HEK293 (cell line): ENCODE measurements around the gene FKBP8.

Experiments used
- CTCF ChIA-PET: fragments of 350-600 bp; formaldehyde crosslinking; extraction: SDS; loops from one replicate; lab custom pipeline; 2021; ENCODE audit warnings: antibody characterized with exemption; lab: Yijun Ruan, JAX
- POLR2A ChIA-PET: fragments of 300-600 bp; formaldehyde crosslinking; extraction: SDS; loops from one replicate; lab custom pipeline; 2020; ENCODE audit warnings: antibody characterized with exemption, inconsistent platforms; lab: Yijun Ruan, JAX
- H3K27ac ChIP-seq: fragments of 200-500 bp; sonication (Bioruptor generic); 2 replicates; pipeline ENCODE4 v1.5.1; 2014; ENCODE audit warnings: low read depth, low read length, control low read depth, inconsistent platforms; ENCODE audit errors: extremely low read depth
- H3K36me3 ChIP-seq, 2 experiments: fragments of 200-500 bp in 1 of 2; sonication (Bioruptor generic) in 1 of 2; 1 replicate in 1 of 2; 2 replicates in 1 of 2; pipeline ENCODE4 v1.5.1; 2014 to 2017; ENCODE audit warnings: inconsistent platforms in 2 of 2, low read length in 2 of 2; ENCODE audit not compliant: control insufficient read depth in 2 of 2, insufficient read depth in 1 of 2
- H3K4me1 ChIP-seq: fragments of 200-500 bp; sonication (Bioruptor generic); 2 replicates; pipeline ENCODE4 v1.5.1; 2014; ENCODE audit warnings: mild to moderate bottlenecking, low read length, inconsistent platforms; ENCODE audit not compliant: control insufficient read depth, insufficient read depth
- H3K4me3 ChIP-seq: 2 replicates; pipeline ENCODE4 v1.5.1; 2011; ENCODE audit warnings: low read depth, mild to moderate bottlenecking, control low read depth, low read length, moderate library complexity
- H3K9me3 ChIP-seq: fragments of 200-500 bp; sonication (Bioruptor generic); 2 replicates; pipeline ENCODE4 v1.5.1; 2014; ENCODE audit warnings: low read depth, low read length, inconsistent platforms; ENCODE audit not compliant: control insufficient read depth, insufficient read depth
- GLI2 ChIP-seq: fragments of 450-650 bp; formaldehyde crosslinking; IDR thresholded peaks from 2 replicates; pipeline ENCODE4; 2017; ENCODE audit warnings: missing biosample characterization, missing genetic modification characterization, low read depth, borderline replicate concordance
- HOXA7 ChIP-seq: sonication (generic); formaldehyde crosslinking; IDR thresholded peaks from 2 replicates; pipeline ENCODE4 v1.8.1; 2022; ENCODE audit warnings: missing genetic modification reagents, borderline replicate concordance
- KLF16 ChIP-seq: fragments of 450-650 bp; formaldehyde crosslinking; IDR thresholded peaks from 2 replicates; pipeline ENCODE4 v1.5.1; 2017; ENCODE audit warnings: missing biosample characterization, missing genetic modification characterization
- REPIN1 ChIP-seq: fragments of 450-650 bp; formaldehyde crosslinking; IDR thresholded peaks from 2 replicates; pipeline ENCODE4 v1.5.1; 2017; ENCODE audit warnings: missing biosample characterization, missing genetic modification characterization, low read depth
- TRIM28 ChIP-seq: IDR thresholded peaks from 2 replicates; pipeline ENCODE4 v1.6.1; 2011; ENCODE audit warnings: low read length, control low read depth, borderline replicate concordance
- ZBTB8A ChIP-seq: fragments of 450-650 bp; formaldehyde crosslinking; IDR thresholded peaks from 2 replicates; pipeline ENCODE4 v1.5.1; 2016; ENCODE audit warnings: missing biosample characterization, missing genetic modification characterization
- ZNF10 ChIP-seq: fragments of 450-650 bp; formaldehyde crosslinking; IDR thresholded peaks from 2 replicates; pipeline ENCODE4 v1.5.1; 2017; ENCODE audit warnings: missing biosample characterization, missing genetic modification characterization
- ZNF146 ChIP-seq: fragments of 450-650 bp; formaldehyde crosslinking; IDR thresholded peaks from 2 replicates; pipeline ENCODE4 v1.5.1; 2016; ENCODE audit warnings: missing biosample characterization, missing genetic modification characterization
- ZNF214 ChIP-seq: fragments of 450-650 bp; formaldehyde crosslinking; IDR thresholded peaks from 2 replicates; pipeline ENCODE4 v1.5.1; 2017; ENCODE audit warnings: missing biosample characterization, mild to moderate bottlenecking, missing genetic modification characterization, borderline replicate concordance
- ZNF391 ChIP-seq: fragments of 450-650 bp; formaldehyde crosslinking; IDR thresholded peaks from 2 replicates; pipeline ENCODE4 v1.5.1; 2016; ENCODE audit warnings: low read depth, missing biosample characterization, missing genetic modification characterization, borderline replicate concordance
- ZNF561 ChIP-seq: fragments of 450-650 bp; IDR thresholded peaks from 2 replicates; pipeline ENCODE4 v1.5.1; 2018; ENCODE audit warnings: missing biosample characterization, missing genetic modification characterization, borderline replicate concordance
- ZNF843 ChIP-seq: fragments of 450-650 bp; formaldehyde crosslinking; IDR thresholded peaks from 2 replicates; pipeline ENCODE4 v1.5.1; 2016; ENCODE audit warnings: missing biosample characterization, missing genetic modification characterization
- TF ChIP-seq, protein P1 (sequence below): sonication (generic); formaldehyde crosslinking; IDR thresholded peaks from 2 replicates; pipeline ENCODE4 v1.8.1; 2022; ENCODE audit warnings: mild to moderate bottlenecking, moderate library complexity, missing genetic modification reagents
- TF ChIP-seq, protein P2 (sequence below): fragments of 450-650 bp; formaldehyde crosslinking; IDR thresholded peaks from 2 replicates; pipeline ENCODE4 v1.5.1; 2016; ENCODE audit warnings: missing biosample characterization, missing genetic modification characterization
- TF ChIP-seq, protein P3 (sequence below): fragments of 450-650 bp; formaldehyde crosslinking; IDR thresholded peaks from 2 replicates; pipeline ENCODE4 v1.5.1; 2016; ENCODE audit warnings: missing biosample characterization, missing genetic modification characterization
- TF ChIP-seq, protein P4 (sequence below): fragments of 450-650 bp; formaldehyde crosslinking; IDR thresholded peaks from 2 replicates; pipeline ENCODE4 v1.5.1; 2016; ENCODE audit warnings: missing biosample characterization, missing genetic modification characterization
- TF ChIP-seq, protein P5 (sequence below): fragments of 450-650 bp; formaldehyde crosslinking; IDR thresholded peaks from 2 replicates; pipeline ENCODE4 v1.5.1; 2017; ENCODE audit warnings: missing biosample characterization, missing genetic modification characterization
- TF ChIP-seq, protein P6 (sequence below): fragments of 450-650 bp; formaldehyde crosslinking; IDR thresholded peaks from 2 replicates; pipeline ENCODE4 v1.5.1; 2016; ENCODE audit warnings: missing biosample characterization, missing genetic modification characterization
- TF ChIP-seq, protein P7 (sequence below): fragments of 450-650 bp; formaldehyde crosslinking; IDR thresholded peaks from 2 replicates; pipeline ENCODE4 v1.5.1; 2016; ENCODE audit warnings: missing biosample characterization, missing genetic modification characterization, borderline replicate concordance

Gene FKBP8

DNA sequence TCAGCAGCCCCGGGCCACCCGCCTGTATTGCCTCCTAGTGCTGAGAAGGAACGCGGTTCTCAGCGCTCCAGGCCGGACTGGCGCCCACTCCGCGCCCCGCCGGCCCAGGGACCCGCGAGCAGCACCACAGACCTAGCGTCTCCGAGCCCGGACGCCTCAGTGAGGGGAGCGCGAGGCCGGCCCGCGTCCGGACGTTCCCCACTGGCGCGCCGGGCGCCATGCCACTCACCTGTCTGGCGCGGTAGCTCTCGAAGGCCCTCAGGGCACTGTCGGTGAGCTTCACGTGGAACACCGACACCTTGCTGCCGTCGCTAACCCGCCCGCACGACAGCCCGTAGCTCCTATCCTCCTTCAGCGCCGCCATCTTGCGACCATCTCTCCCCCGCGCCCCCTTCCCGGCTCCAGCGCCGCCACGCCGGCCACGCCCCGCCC lies 21.7 kb downstream of the FKBP8 start, which contains the start of gene ELL (continued):
- TF ChIP-seq, protein P1, sequence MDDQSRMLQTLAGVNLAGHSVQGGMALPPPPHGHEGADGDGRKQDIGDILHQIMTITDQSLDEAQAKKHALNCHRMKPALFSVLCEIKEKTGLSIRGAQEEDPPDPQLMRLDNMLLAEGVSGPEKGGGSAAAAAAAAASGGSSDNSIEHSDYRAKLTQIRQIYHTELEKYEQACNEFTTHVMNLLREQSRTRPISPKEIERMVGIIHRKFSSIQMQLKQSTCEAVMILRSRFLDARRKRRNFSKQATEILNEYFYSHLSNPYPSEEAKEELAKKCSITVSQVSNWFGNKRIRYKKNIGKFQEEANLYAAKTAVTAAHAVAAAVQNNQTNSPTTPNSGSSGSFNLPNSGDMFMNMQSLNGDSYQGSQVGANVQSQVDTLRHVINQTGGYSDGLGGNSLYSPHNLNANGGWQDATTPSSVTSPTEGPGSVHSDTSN (CRISPR knock-in tag) = peak; percentile 94; the same call in 1 of the 2 replicates
- TF ChIP-seq, protein P2, sequence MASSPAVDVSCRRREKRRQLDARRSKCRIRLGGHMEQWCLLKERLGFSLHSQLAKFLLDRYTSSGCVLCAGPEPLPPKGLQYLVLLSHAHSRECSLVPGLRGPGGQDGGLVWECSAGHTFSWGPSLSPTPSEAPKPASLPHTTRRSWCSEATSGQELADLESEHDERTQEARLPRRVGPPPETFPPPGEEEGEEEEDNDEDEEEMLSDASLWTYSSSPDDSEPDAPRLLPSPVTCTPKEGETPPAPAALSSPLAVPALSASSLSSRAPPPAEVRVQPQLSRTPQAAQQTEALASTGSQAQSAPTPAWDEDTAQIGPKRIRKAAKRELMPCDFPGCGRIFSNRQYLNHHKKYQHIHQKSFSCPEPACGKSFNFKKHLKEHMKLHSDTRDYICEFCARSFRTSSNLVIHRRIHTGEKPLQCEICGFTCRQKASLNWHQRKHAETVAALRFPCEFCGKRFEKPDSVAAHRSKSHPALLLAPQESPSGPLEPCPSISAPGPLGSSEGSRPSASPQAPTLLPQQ (tag by site-specific recombination) = peak; percentile 77; the same call in 1 of the 2 replicates
- TF ChIP-seq KLF16 (peak; percentile 75), ZBTB8A (tag by site-specific recombination) (peak; percentile 39), REPIN1 (peak; percentile 55; the same call in 1 of the 2 replicates), ZNF146 (tag by site-specific recombination) (0 out of 2 replicates have a peak, but pooled peaks have one; percentile 3), ZNF391 (peak; percentile 74; the same call in 1 of the 2 replicates), GLI2 (tag by site-specific recombination) (no peak), ZNF10 (tag by site-specific recombination) (no peak), ZNF843 (0 out of 2 replicates have a peak, but pooled peaks have one; percentile 54), TRIM28 (no peak), ZNF214 (tag by site-specific recombination) (no peak)
- TF ChIP-seq, protein P3, sequence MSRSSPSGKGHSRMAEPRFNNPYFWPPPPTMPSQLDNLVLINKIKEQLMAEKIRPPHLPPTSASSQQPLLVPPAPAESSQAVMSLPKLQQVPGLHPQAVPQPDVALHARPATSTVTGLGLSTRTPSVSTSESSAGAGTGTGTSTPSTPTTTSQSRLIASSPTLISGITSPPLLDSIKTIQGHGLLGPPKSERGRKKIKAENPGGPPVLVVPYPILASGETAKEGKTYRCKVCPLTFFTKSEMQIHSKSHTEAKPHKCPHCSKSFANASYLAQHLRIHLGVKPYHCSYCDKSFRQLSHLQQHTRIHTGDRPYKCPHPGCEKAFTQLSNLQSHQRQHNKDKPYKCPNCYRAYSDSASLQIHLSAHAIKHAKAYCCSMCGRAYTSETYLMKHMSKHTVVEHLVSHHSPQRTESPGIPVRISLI = no peak
- TF ChIP-seq, protein P4, sequence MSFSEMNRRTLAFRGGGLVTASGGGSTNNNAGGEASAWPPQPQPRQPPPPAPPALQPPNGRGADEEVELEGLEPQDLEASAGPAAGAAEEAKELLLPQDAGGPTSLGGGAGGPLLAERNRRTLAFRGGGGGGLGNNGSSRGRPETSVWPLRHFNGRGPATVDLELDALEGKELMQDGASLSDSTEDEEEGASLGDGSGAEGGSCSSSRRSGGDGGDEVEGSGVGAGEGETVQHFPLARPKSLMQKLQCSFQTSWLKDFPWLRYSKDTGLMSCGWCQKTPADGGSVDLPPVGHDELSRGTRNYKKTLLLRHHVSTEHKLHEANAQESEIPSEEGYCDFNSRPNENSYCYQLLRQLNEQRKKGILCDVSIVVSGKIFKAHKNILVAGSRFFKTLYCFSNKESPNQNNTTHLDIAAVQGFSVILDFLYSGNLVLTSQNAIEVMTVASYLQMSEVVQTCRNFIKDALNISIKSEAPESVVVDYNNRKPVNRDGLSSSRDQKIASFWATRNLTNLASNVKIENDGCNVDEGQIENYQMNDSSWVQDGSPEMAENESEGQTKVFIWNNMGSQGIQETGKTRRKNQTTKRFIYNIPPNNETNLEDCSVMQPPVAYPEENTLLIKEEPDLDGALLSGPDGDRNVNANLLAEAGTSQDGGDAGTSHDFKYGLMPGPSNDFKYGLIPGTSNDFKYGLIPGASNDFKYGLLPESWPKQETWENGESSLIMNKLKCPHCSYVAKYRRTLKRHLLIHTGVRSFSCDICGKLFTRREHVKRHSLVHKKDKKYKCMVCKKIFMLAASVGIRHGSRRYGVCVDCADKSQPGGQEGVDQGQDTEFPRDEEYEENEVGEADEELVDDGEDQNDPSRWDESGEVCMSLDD (tag by site-specific recombination) = peak; percentile 83
- TF ChIP-seq, all 188 proteins: peak for 37

DNA sequence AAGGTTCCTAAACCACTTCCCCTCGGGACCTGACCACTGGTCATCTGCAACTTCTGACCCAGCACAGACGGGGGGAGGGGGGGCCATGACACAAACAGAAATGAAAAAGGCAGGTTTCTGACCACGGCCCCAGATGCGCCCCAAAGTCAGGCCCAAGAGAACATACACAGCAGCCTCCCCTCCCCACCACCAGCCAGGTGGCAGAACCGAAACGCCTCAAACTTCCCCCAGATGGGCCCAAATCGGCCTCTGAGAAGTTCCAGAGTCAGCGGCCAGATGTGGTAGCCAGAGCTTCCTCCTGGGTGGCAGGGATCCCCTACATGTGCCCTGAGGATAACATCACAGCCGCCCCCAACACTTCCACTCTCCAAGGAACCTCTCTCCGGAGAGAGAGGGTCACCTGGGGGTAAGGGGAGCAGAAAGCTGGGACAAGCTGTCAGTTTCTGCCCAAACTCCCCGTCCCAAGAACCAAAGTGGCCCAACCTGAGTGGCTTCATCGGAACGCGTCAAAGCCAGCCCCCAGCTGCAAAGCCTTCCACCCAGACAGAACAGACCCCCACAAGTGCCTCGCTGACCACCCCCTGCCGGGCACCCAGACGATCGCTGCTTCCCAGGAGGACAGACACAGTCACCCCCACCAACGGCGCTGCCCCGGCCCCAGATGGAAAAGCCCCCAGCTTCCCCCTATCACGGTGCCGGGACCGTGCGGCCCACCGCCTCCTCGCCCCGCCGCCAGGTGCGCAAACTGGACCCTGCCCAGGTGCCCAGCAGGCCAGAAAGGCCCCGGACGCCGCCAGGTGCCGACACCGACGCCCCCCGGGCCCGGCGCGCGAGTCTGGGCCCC lies 22.3 kb downstream of the FKBP8 start:
- CTCF ChIA-PET = interaction anchor here (0.6 to 2.9 kb wide), 15 partner anchors 9 to 1603 kb away, joined by 3 to 14 read pairs (median 4); partner anchors contain the start of gene REX1BD
- H3K36me3 ChIP-seq = no peaks in the 10 kb centered on the region
- peak overlapping the region; percentile 81 for H3K27ac ChIP-seq
- H3K9me3 ChIP-seq = no peaks in the 10 kb centered on the region
- H3K4me1 ChIP-seq = no peaks in the 10 kb centered on the region
- POLR2A ChIA-PET = interaction anchor here (0.5 to 2.7 kb wide), 11 partner anchors 15 to 683 kb away, joined by 3 to 15 read pairs (median 5); partner anchors contain the start of genes COPE, DDX49, KXD1 and REX1BD
- H3K4me3 ChIP-seq = peak overlapping the region; percentile 100
- TF ChIP-seq HOXA7 (CRISPR knock-in tag) (no peak), ZNF561 (no peak)
- TF ChIP-seq, protein P5, sequence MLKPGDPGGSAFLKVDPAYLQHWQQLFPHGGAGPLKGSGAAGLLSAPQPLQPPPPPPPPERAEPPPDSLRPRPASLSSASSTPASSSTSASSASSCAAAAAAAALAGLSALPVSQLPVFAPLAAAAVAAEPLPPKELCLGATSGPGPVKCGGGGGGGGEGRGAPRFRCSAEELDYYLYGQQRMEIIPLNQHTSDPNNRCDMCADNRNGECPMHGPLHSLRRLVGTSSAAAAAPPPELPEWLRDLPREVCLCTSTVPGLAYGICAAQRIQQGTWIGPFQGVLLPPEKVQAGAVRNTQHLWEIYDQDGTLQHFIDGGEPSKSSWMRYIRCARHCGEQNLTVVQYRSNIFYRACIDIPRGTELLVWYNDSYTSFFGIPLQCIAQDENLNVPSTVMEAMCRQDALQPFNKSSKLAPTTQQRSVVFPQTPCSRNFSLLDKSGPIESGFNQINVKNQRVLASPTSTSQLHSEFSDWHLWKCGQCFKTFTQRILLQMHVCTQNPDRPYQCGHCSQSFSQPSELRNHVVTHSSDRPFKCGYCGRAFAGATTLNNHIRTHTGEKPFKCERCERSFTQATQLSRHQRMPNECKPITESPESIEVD (tag by site-specific recombination) = no peak
- TF ChIP-seq, protein P6, sequence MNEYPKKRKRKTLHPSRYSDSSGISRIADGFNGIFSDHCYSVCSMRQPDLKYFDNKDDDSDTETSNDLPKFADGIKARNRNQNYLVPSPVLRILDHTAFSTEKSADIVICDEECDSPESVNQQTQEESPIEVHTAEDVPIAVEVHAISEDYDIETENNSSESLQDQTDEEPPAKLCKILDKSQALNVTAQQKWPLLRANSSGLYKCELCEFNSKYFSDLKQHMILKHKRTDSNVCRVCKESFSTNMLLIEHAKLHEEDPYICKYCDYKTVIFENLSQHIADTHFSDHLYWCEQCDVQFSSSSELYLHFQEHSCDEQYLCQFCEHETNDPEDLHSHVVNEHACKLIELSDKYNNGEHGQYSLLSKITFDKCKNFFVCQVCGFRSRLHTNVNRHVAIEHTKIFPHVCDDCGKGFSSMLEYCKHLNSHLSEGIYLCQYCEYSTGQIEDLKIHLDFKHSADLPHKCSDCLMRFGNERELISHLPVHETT (tag by site-specific recombination) = no peak
- TF ChIP-seq, protein P7, sequence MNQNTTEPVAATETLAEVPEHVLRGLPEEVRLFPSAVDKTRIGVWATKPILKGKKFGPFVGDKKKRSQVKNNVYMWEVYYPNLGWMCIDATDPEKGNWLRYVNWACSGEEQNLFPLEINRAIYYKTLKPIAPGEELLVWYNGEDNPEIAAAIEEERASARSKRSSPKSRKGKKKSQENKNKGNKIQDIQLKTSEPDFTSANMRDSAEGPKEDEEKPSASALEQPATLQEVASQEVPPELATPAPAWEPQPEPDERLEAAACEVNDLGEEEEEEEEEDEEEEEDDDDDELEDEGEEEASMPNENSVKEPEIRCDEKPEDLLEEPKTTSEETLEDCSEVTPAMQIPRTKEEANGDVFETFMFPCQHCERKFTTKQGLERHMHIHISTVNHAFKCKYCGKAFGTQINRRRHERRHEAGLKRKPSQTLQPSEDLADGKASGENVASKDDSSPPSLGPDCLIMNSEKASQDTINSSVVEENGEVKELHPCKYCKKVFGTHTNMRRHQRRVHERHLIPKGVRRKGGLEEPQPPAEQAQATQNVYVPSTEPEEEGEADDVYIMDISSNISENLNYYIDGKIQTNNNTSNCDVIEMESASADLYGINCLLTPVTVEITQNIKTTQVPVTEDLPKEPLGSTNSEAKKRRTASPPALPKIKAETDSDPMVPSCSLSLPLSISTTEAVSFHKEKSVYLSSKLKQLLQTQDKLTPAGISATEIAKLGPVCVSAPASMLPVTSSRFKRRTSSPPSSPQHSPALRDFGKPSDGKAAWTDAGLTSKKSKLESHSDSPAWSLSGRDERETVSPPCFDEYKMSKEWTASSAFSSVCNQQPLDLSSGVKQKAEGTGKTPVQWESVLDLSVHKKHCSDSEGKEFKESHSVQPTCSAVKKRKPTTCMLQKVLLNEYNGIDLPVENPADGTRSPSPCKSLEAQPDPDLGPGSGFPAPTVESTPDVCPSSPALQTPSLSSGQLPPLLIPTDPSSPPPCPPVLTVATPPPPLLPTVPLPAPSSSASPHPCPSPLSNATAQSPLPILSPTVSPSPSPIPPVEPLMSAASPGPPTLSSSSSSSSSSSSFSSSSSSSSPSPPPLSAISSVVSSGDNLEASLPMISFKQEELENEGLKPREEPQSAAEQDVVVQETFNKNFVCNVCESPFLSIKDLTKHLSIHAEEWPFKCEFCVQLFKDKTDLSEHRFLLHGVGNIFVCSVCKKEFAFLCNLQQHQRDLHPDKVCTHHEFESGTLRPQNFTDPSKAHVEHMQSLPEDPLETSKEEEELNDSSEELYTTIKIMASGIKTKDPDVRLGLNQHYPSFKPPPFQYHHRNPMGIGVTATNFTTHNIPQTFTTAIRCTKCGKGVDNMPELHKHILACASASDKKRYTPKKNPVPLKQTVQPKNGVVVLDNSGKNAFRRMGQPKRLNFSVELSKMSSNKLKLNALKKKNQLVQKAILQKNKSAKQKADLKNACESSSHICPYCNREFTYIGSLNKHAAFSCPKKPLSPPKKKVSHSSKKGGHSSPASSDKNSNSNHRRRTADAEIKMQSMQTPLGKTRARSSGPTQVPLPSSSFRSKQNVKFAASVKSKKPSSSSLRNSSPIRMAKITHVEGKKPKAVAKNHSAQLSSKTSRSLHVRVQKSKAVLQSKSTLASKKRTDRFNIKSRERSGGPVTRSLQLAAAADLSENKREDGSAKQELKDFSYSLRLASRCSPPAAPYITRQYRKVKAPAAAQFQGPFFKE = no peak
